ENCODE results near the gene CAMK1D.

Gene CAMK1D

GRCh38 chr10:12501841-12502525 is 152.6 kb downstream of the CAMK1D start:
- H3K27me3 Mint-ChIP-seq, result no peaks in the 10 kb centered on the region
- H3K4me1 Mint-ChIP-seq (ENCODE audit: low read depth), result peaks cover 51% of the 10 kb centered on the region
- no peaks in the 10 kb centered on the region for H3K9me3 Mint-ChIP-seq (ENCODE audit: low read depth)
- peaks cover 5% of the 10 kb centered on the region for H3K36me3 Mint-ChIP-seq
- no peak overlapping the region for H3K27ac Mint-ChIP-seq
- no peak overlapping the region for H3K4me3 Mint-ChIP-seq

GRCh38 chr10:12502526-12503274 is 153.4 kb downstream of the CAMK1D start:
- no peak overlapping the region for H3K4me3 Mint-ChIP-seq
- no peak overlapping the region for H3K27ac Mint-ChIP-seq
- H3K36me3 Mint-ChIP-seq, result peaks cover 2% of the 10 kb centered on the region
- no peaks in the 10 kb centered on the region for H3K27me3 Mint-ChIP-seq
- H3K4me1 Mint-ChIP-seq (ENCODE audit: low read depth), result peaks cover 56% of the 10 kb centered on the region
- no peaks in the 10 kb centered on the region for H3K9me3 Mint-ChIP-seq (ENCODE audit: low read depth)

GRCh38 chr10:12503311-12503710 is 154.0 kb downstream of the CAMK1D start:
- Mint-ChIP-seq H3K27ac (no peak overlapping the region), H3K27me3 (no peaks in the 10 kb centered on the region), H3K9me3 (ENCODE audit: low read depth) (no peaks in the 10 kb centered on the region), H3K4me1 (ENCODE audit: low read depth) (peaks cover 56% of the 10 kb centered on the region), H3K4me3 (no peak overlapping the region), H3K36me3 (peaks cover 2% of the 10 kb centered on the region)

GRCh38 chr10:12504176-12504575 is 154.8 kb downstream of the CAMK1D start:
- no peak overlapping the region for H3K27ac Mint-ChIP-seq
- no peaks in the 10 kb centered on the region for H3K9me3 Mint-ChIP-seq (ENCODE audit: low read depth)
- H3K4me1 Mint-ChIP-seq (ENCODE audit: low read depth), result peaks cover 56% of the 10 kb centered on the region
- no peaks in the 10 kb centered on the region for H3K27me3 Mint-ChIP-seq
- no peak overlapping the region for H3K4me3 Mint-ChIP-seq
- H3K36me3 Mint-ChIP-seq, result peaks cover 2% of the 10 kb centered on the region

GRCh38 chr10:12504628-12505027 is 155.3 kb downstream of the CAMK1D start:
- Mint-ChIP-seq H3K36me3 (peaks cover 2% of the 10 kb centered on the region), H3K27ac (no peak overlapping the region), H3K9me3 (ENCODE audit: low read depth) (no peaks in the 10 kb centered on the region), H3K4me1 (ENCODE audit: low read depth) (peaks cover 56% of the 10 kb centered on the region), H3K27me3 (no peaks in the 10 kb centered on the region), H3K4me3 (no peak overlapping the region)

GRCh38 chr10:12505683-12506082 is 156.3 kb downstream of the CAMK1D start:
- no peak overlapping the region for H3K4me3 Mint-ChIP-seq
- H3K36me3 Mint-ChIP-seq, result peaks cover 2% of the 10 kb centered on the region
- H3K27ac Mint-ChIP-seq, result no peak overlapping the region
- H3K27me3 Mint-ChIP-seq, result no peaks in the 10 kb centered on the region
- no peaks in the 10 kb centered on the region for H3K9me3 Mint-ChIP-seq (ENCODE audit: low read depth)
- peaks cover 62% of the 10 kb centered on the region for H3K4me1 Mint-ChIP-seq (ENCODE audit: low read depth)

- Mint-ChIP-seq H3K4me3 (peak overlapping the region; percentile 6), H3K9me3 (ENCODE audit: low read depth) (no peaks in the 10 kb centered on the region), H3K27ac (peak overlapping the region; percentile 10), H3K27me3 (no peaks in the 10 kb centered on the region), H3K4me1 (ENCODE audit: low read depth) (peaks cover 59% of the 10 kb centered on the region), H3K36me3 (peaks cover 2% of the 10 kb centered on the region)
Observed at GRCh38 chr10:12507165-12507850, 158.0 kb downstream of the CAMK1D start.

GRCh38 chr10:12508165-12508564 is 158.8 kb downstream of the CAMK1D start:
- H3K27ac Mint-ChIP-seq, result no peak overlapping the region
- H3K27me3 Mint-ChIP-seq, result no peaks in the 10 kb centered on the region
- peaks cover 54% of the 10 kb centered on the region for H3K4me1 Mint-ChIP-seq (ENCODE audit: low read depth)
- H3K4me3 Mint-ChIP-seq, result no peak overlapping the region
- no peaks in the 10 kb centered on the region for H3K9me3 Mint-ChIP-seq (ENCODE audit: low read depth)
- H3K36me3 Mint-ChIP-seq, result no peaks in the 10 kb centered on the region

- Mint-ChIP-seq H3K9me3 (ENCODE audit: low read depth) (no peaks in the 10 kb centered on the region), H3K4me1 (ENCODE audit: low read depth) (peaks cover 58% of the 10 kb centered on the region), H3K27ac (peak overlapping the region; percentile 10), H3K27me3 (no peaks in the 10 kb centered on the region), H3K4me3 (no peak overlapping the region), H3K36me3 (no peaks in the 10 kb centered on the region)
Observed at GRCh38 chr10:12509016-12509793, 159.9 kb downstream of the CAMK1D start.

GRCh38 chr10:12509794-12510100 is 160.4 kb downstream of the CAMK1D start:
- Mint-ChIP-seq H3K36me3 (no peaks in the 10 kb centered on the region), H3K9me3 (ENCODE audit: low read depth) (no peaks in the 10 kb centered on the region), H3K4me1 (ENCODE audit: low read depth) (peaks cover 59% of the 10 kb centered on the region), H3K4me3 (no peak overlapping the region), H3K27ac (peak overlapping the region; percentile 16), H3K27me3 (no peaks in the 10 kb centered on the region)

GRCh38 chr10:12510501-12510941 is 161.2 kb downstream of the CAMK1D start:
- peaks cover 54% of the 10 kb centered on the region for H3K4me1 Mint-ChIP-seq (ENCODE audit: low read depth)

GRCh38 chr10:12510984-12511383 is 161.6 kb downstream of the CAMK1D start:
- Mint-ChIP-seq H3K4me3 (no peak overlapping the region), H3K27me3 (no peaks in the 10 kb centered on the region), H3K4me1 (ENCODE audit: low read depth) (peaks cover 51% of the 10 kb centered on the region), H3K27ac (no peak overlapping the region), H3K9me3 (ENCODE audit: low read depth) (no peaks in the 10 kb centered on the region), H3K36me3 (no peaks in the 10 kb centered on the region)

More at GRCh38 chr10:12510501-12510941, 161.2 kb downstream of the CAMK1D start:
- H3K36me3 Mint-ChIP-seq, result no peaks in the 10 kb centered on the region
- H3K9me3 Mint-ChIP-seq (ENCODE audit: low read depth), result no peaks in the 10 kb centered on the region
- H3K27me3 Mint-ChIP-seq, result no peaks in the 10 kb centered on the region
- H3K4me3 Mint-ChIP-seq, result no peak overlapping the region
- no peak overlapping the region for H3K27ac Mint-ChIP-seq

GRCh38 chr10:12511651-12512050 is 162.3 kb downstream of the CAMK1D start:
- no peak overlapping the region for H3K4me3 Mint-ChIP-seq

GRCh38 chr10:12512332-12513002 is 163.1 kb downstream of the CAMK1D start:
- Mint-ChIP-seq H3K36me3 (no peaks in the 10 kb centered on the region), H3K27me3 (no peaks in the 10 kb centered on the region), H3K27ac (no peak overlapping the region), H3K4me3 (no peak overlapping the region), H3K4me1 (ENCODE audit: low read depth) (peaks cover 44% of the 10 kb centered on the region), H3K9me3 (ENCODE audit: low read depth) (no peaks in the 10 kb centered on the region)

More at GRCh38 chr10:12511651-12512050, 162.3 kb downstream of the CAMK1D start:
- H3K9me3 Mint-ChIP-seq (ENCODE audit: low read depth), result no peaks in the 10 kb centered on the region
- no peak overlapping the region for H3K27ac Mint-ChIP-seq
- H3K4me1 Mint-ChIP-seq (ENCODE audit: low read depth), result peaks cover 51% of the 10 kb centered on the region
- H3K36me3 Mint-ChIP-seq, result no peaks in the 10 kb centered on the region
- no peaks in the 10 kb centered on the region for H3K27me3 Mint-ChIP-seq

Data from activated naive CD8-positive, alpha-beta T cell (primary cell).